Astrocyte (in vitro differentiated cells and primary cell): ENCODE results near the gene FZR1. TPM values are rescaled to one million over a fixed set of nuclear protein-coding genes. Genes with fewer than 3 reads are reported as not detected.
"Not testable (repeated sequence)": the region's sequence is repeated elsewhere in the genome, so short reads cannot be mapped to it uniquely, and the experiment has no call there.

Experiments
- DNase-seq: peaks from one replicate; pipeline ENCODE4 v3.0.0-alpha.2; 2010; ENCODE audit warnings: low read depth
- FAIRE-seq: peaks from 2 replicates; lab custom pipeline; 2011; peaks lifted over from hg19 to GRCh38; lab: Jason Lieb, UNC
- H2AFZ ChIP-seq: 2 replicates; pipeline ENCODE4 v1.6.0; 2012; ENCODE audit warnings: low read depth, low read length, inconsistent platforms
- H3K27ac ChIP-seq: 2 replicates; pipeline ENCODE4 v1.5.1; 2011; ENCODE audit warnings: low read depth, low read length, inconsistent platforms
- H3K27me3 ChIP-seq: 2 replicates; pipeline ENCODE4 v1.6.0; 2011; ENCODE audit warnings: low read length, inconsistent platforms; ENCODE audit not compliant: insufficient read depth
- H3K36me3 ChIP-seq: 2 replicates; pipeline ENCODE4 v1.5.1; 2011; ENCODE audit warnings: low read length, inconsistent platforms; ENCODE audit not compliant: insufficient read depth
- H3K4me1 ChIP-seq: 2 replicates; pipeline ENCODE4 v1.5.1; 2011; ENCODE audit warnings: low read length, inconsistent platforms; ENCODE audit not compliant: insufficient read depth
- H3K4me2 ChIP-seq: 2 replicates; pipeline ENCODE4 v1.6.0; 2012; ENCODE audit warnings: low read length, inconsistent platforms
- H3K4me3 ChIP-seq: 2 replicates; pipeline ENCODE4 v1.5.1; 2011; ENCODE audit warnings: low read depth, mild to moderate bottlenecking, low read length, inconsistent platforms; ENCODE audit not compliant: insufficient read depth
- H3K79me2 ChIP-seq: 2 replicates; pipeline ENCODE4 v1.6.0; 2012; ENCODE audit warnings: mild to moderate bottlenecking, low read length, inconsistent platforms; ENCODE audit not compliant: insufficient read depth
- H3K9ac ChIP-seq: 2 replicates; pipeline ENCODE4 v1.6.0; 2012; ENCODE audit warnings: mild to moderate bottlenecking, low read length, inconsistent platforms
- H3K9me3 ChIP-seq: 2 replicates; pipeline ENCODE4 v1.5.1; 2012; ENCODE audit warnings: low read depth, mild to moderate bottlenecking, low read length, inconsistent platforms; ENCODE audit not compliant: insufficient read depth
- H4K20me1 ChIP-seq: 2 replicates; pipeline ENCODE4 v1.6.0; 2012; ENCODE audit warnings: low read length, inconsistent platforms; ENCODE audit not compliant: insufficient read depth
- H3K27ac Mint-ChIP-seq: one replicate; pipeline ENCODE4 v1.8.0; 2021; ENCODE audit warnings: mild to moderate bottlenecking, mixed read lengths; ENCODE audit not compliant: unreplicated experiment
- H3K27me3 Mint-ChIP-seq: one replicate; pipeline ENCODE4 v1.8.0; 2021; ENCODE audit warnings: low read depth, mixed read lengths; ENCODE audit not compliant: unreplicated experiment
- H3K36me3 Mint-ChIP-seq: one replicate; pipeline ENCODE4 v1.8.0; 2021; ENCODE audit warnings: low read depth, mixed read lengths; ENCODE audit not compliant: unreplicated experiment
- H3K4me1 Mint-ChIP-seq: one replicate; pipeline ENCODE4 v1.8.0; 2021; ENCODE audit warnings: low read depth, mixed read lengths; ENCODE audit not compliant: unreplicated experiment
- H3K4me3 Mint-ChIP-seq: one replicate; pipeline ENCODE4 v1.8.0; 2021; ENCODE audit warnings: mild to moderate bottlenecking, moderate library complexity, mixed read lengths; ENCODE audit not compliant: unreplicated experiment
- H3K9me3 Mint-ChIP-seq: one replicate; pipeline ENCODE4 v1.8.0; 2021; ENCODE audit warnings: mild to moderate bottlenecking, mixed read lengths; ENCODE audit not compliant: unreplicated experiment
- CTCF ChIP-seq: IDR thresholded peaks from 2 replicates; pipeline ENCODE4 v1.5.1; 2011; ENCODE audit warnings: low read depth, mild to moderate bottlenecking, inconsistent platforms, low read length, moderate library complexity; ENCODE audit not compliant: insufficient read depth
- EZH2 ChIP-seq: IDR thresholded peaks from 2 replicates; pipeline ENCODE4 v1.6.1; 2012; ENCODE audit warnings: mild to moderate bottlenecking, low read length, inconsistent platforms; ENCODE audit not compliant: insufficient read depth
- total RNA-seq: library from RNA; stranded (reverse); gene quantifications from 2 replicates; pipeline ENCODE4 v1.2.1, GENCODE V29; 2021

FZR1 gene
- total RNA-seq, 1 donor from 2014 or later: 51.8 TPM

GRCh38 chr19:3565139-3565538 is 59.0 kb downstream of the FZR1 start:
- H3K27me3 Mint-ChIP-seq: no peaks in the 10 kb centered on the region
- H3K4me2 ChIP-seq: peak overlapping the region; percentile 34
- H3K27ac ChIP-seq: peak overlapping the region; percentile 36
- H3K4me1 ChIP-seq: peaks cover 14% of the 10 kb centered on the region
- H3K4me3 ChIP-seq: no peak overlapping the region
- H3K9me3 ChIP-seq: no peaks in the 10 kb centered on the region
- no peaks in the 10 kb centered on the region for H3K36me3 ChIP-seq
- no peak for TF ChIP-seq CTCF
- TF ChIP-seq EZH2: no peak
- FAIRE-seq (no peak), DNase-seq (peak; percentile 84)
- H3K36me3 Mint-ChIP-seq: peaks cover 4% of the 10 kb centered on the region
- H3K4me3 Mint-ChIP-seq: no peak overlapping the region
- no peaks in the 10 kb centered on the region for H3K9me3 Mint-ChIP-seq
- H3K27ac Mint-ChIP-seq: no peak overlapping the region
- H2AFZ ChIP-seq: no peak overlapping the region
- no peaks in the 10 kb centered on the region for H3K79me2 ChIP-seq
- no peaks in the 10 kb centered on the region for H4K20me1 ChIP-seq
- no peak overlapping the region for H3K9ac ChIP-seq
- no peaks in the 10 kb centered on the region for H3K27me3 ChIP-seq
- no peaks in the 10 kb centered on the region for H3K4me1 Mint-ChIP-seq

DNA sequence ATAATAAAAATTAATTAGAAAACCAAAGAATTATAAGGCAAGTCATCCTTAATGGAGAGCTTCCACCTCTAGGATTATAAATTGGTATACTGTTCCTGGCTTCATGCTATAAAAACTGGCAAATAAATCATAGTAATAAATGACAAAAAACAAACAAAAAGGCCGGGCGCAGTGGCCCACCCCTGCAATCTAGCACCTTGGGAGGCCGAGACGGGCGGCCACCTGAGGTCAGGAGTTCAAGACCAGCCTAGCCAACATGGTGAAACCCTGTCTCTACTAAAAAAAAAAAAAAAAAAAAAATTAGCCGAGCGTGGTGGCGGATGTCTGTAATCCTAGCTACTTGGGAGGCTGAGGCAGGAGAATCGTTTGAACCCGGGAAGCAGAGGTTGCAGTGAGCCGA is 63.9 kb downstream of the FZR1 start:
- not testable (repeated sequence) for H2AFZ ChIP-seq, FAIRE-seq, H3K9me3 Mint-ChIP-seq, H3K27me3 ChIP-seq, DNase-seq, H3K4me3 Mint-ChIP-seq, H3K79me2 ChIP-seq, H3K4me1 ChIP-seq, H3K36me3 ChIP-seq, H3K9ac ChIP-seq, H3K4me3 ChIP-seq, H3K9me3 ChIP-seq, H4K20me1 ChIP-seq, H3K27ac ChIP-seq, H3K27ac Mint-ChIP-seq, H3K4me1 Mint-ChIP-seq, H3K27me3 Mint-ChIP-seq, H3K36me3 Mint-ChIP-seq, H3K4me2 ChIP-seq

GRCh38 chr19:3570606-3571011 is 64.5 kb downstream of the FZR1 start:
- Histone ChIP-seq H3K9ac (no peak overlapping the region), H3K4me2 (no peak overlapping the region), H3K27me3 (no peaks in the 10 kb centered on the region), H4K20me1 (peaks cover 13% of the 10 kb centered on the region), H3K36me3 (no peaks in the 10 kb centered on the region), H2AFZ (no peak overlapping the region), H3K27ac (no peak overlapping the region), H3K9me3 (no peaks in the 10 kb centered on the region), H3K79me2 (peaks cover 6% of the 10 kb centered on the region), H3K4me1 (peaks cover 5% of the 10 kb centered on the region), H3K4me3 (no peak overlapping the region)
- DNase-seq: no peak
- Mint-ChIP-seq H3K4me3 (no peak overlapping the region), H3K9me3 (peaks cover 2% of the 10 kb centered on the region), H3K27ac (no peak overlapping the region), H3K4me1 (peaks cover 4% of the 10 kb centered on the region), H3K36me3 (peaks cover 11% of the 10 kb centered on the region), H3K27me3 (peaks cover 7% of the 10 kb centered on the region)
- TF ChIP-seq CTCF (no peak), EZH2 (no peak)
- no peak for FAIRE-seq
